Body of pancreas (tissue), 4 donors: Measurements from ENCODE around the gene PARP1. TPM values are rescaled to one million over a fixed set of nuclear protein-coding genes. Genes with fewer than 3 reads are reported as not detected.

Source experiments
- ATAC-seq: fragments of 150-250 bp; one replicate; pipeline ENCODE4 v1.9.1; 2016
- DNase-seq, 4 donors: peaks; one replicate each; pipeline ENCODE4 v3.0.0-alpha.2; 2019
- H3K27ac ChIP-seq, 4 donors: fragments of 200-600 bp; sonication (generic); 1 replicate in 3 of 4; 2 replicates in 1 of 4; pipeline versions ENCODE4 v1.5.1 to v1.6.1; 2016 to 2019; ENCODE audit warnings: mild to moderate bottlenecking in 1 of 4, mixed read lengths in 1 of 4, moderate library complexity in 1 of 4
- H3K27me3 ChIP-seq, 2 donors: fragments of 200-600 bp; sonication (generic); one replicate each; pipeline ENCODE4 v1.6.0; 2016; ENCODE audit warnings: mild to moderate bottlenecking in 1 of 2
- H3K36me3 ChIP-seq, 2 donors: fragments of 200-600 bp; sonication (generic); replicated peaks in 1 of 2; 2 replicates each; pipeline ENCODE4 v1.5.1; 2016; ENCODE audit warnings: low read depth in 2 of 2; ENCODE audit not compliant: insufficient read depth in 1 of 2
- H3K4me1 ChIP-seq: fragments of 200-600 bp; sonication (generic); one replicate; pipeline ENCODE4 v1.6.0; 2016
- H3K4me3 ChIP-seq, 2 donors: fragments of 200-600 bp; sonication (generic); 1 replicate in 1 of 2; 2 replicates in 1 of 2; pipeline ENCODE4 v1.5.1; 2016 to 2019
- H3K9me3 ChIP-seq, 3 donors: fragments of 200-600 bp; sonication (generic); 1 replicate in 2 of 3; 2 replicates in 1 of 3; pipeline ENCODE4 v1.5.1; 2016
- CTCF ChIP-seq, 7 experiments: fragments of 450-650 bp in 4 of 7; fragments of 200-600 bp in 3 of 7; sonication (generic) in 3 of 7; IDR thresholded peaks; one replicate each; pipeline ENCODE4 v1.5.1; 2016 to 2019; ENCODE audit warnings: antibody characterized with exemption in 7 of 7
- POLR2A ChIP-seq, 3 donors: fragments of 450-650 bp; IDR thresholded peaks; one replicate each; pipeline ENCODE4 v1.6.1; 2016; ENCODE audit warnings: antibody characterized with exemption in 3 of 3, mild to moderate bottlenecking in 2 of 3
- WGBS, 2 donors: methylation state at CpG; one replicate each; pipeline ENCODE4 v1.1.5; 2017; 5-methylcytosine and 5-hydroxymethylcytosine counted together
- intact Hi-C: fragments of 100-400 bp; cut with DNase I; formaldehyde crosslinking; loops from one replicate; pipeline ENCODE4 v1.15.1; 2023
- total RNA-seq, 2 donors: library from RNA; depleted of rRNA; stranded (reverse); fragments of >200 nt; gene quantifications; one replicate each; pipeline ENCODE4 v1.1.0, GENCODE V29; 2016

Gene PARP1
- total RNA-seq, 2 donors from 2014 or later, result 56.3 to 72.8 TPM

DNA sequence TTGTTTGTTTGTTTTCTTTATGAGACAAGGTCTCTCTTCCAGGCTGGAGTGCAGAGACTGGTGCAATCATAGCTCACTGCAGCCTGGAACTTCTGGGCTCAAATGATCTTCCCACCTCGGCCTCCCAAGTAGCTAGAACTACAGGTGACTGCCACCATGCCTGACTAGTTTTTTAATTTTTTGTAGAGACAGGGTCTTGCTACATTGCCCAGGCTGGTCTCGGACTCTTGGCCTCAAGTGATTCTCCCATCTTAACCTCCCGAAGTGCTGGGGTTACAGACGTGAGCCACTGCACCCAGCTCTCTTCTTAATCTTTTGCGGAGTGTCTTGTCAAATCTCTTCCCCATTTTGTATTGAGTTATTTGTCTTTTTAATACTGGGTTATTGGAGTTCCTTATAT lies 32.6 kb upstream of the PARP1 start:
- ATAC-seq (no peak), DNase-seq (no peak)
- no peaks in the 10 kb centered on the region for H3K4me1 ChIP-seq
- no peak overlapping the region for H3K4me3 ChIP-seq
- WGBS, 2 donors, result 69 to 82% methylated on average over 5 of the region's 5 CpGs
- H3K27ac ChIP-seq, result no peak overlapping the region
- intact Hi-C loops, result no loop called here
- H3K36me3 ChIP-seq, result no peaks in the 10 kb centered on the region
- TF ChIP-seq CTCF (IDR thresholded peaks at IDR 0.05) (no peak), POLR2A (IDR thresholded peaks at IDR 0.05) (no peak)
- no peaks in the 10 kb centered on the region for H3K27me3 ChIP-seq
- H3K9me3 ChIP-seq, result no peaks in the 10 kb centered on the region

- Histone ChIP-seq H3K4me3 (no peak overlapping the region), H3K36me3 (no peaks in the 10 kb centered on the region), H3K4me1 (no peaks in the 10 kb centered on the region), H3K9me3 (no peaks in the 10 kb centered on the region), H3K27ac (no peak overlapping the region), H3K27me3 (no peaks in the 10 kb centered on the region)
- no peak for DNase-seq
- intact Hi-C loops, result no loop called here
- 38 to 43% methylated on average over 2 of the region's 2 CpGs for WGBS, 2 donors
- TF ChIP-seq CTCF (IDR thresholded peaks at IDR 0.05) (peak in 4 of 7 experiments; percentile 14 to 31 (median 24)), POLR2A (IDR thresholded peaks at IDR 0.05) (no peak)
- ATAC-seq, result no peak
Measured at GRCh38 chr1:226438007-226438406, 30.1 kb upstream of the PARP1 start.

- no peak overlapping the region for H3K4me3 ChIP-seq
- TF ChIP-seq CTCF (IDR thresholded peaks at IDR 0.05) (no peak), POLR2A (IDR thresholded peaks at IDR 0.05) (no peak)
- ATAC-seq, result peak; percentile 42
- WGBS, 2 donors, result 15% methylated on average over 7 to 8 of the region's 8 CpGs
- H3K4me1 ChIP-seq, result no peaks in the 10 kb centered on the region
- intact Hi-C loops, result no loop called here
- H3K27ac ChIP-seq, result no peak overlapping the region
- no peaks in the 10 kb centered on the region for H3K36me3 ChIP-seq
- no peaks in the 10 kb centered on the region for H3K9me3 ChIP-seq
- DNase-seq, result peak; percentile 16 to 47 (median 20)
- no peaks in the 10 kb centered on the region for H3K27me3 ChIP-seq
Measured at GRCh38 chr1:226436855-226437491, 29.1 kb upstream of the PARP1 start.

DNA sequence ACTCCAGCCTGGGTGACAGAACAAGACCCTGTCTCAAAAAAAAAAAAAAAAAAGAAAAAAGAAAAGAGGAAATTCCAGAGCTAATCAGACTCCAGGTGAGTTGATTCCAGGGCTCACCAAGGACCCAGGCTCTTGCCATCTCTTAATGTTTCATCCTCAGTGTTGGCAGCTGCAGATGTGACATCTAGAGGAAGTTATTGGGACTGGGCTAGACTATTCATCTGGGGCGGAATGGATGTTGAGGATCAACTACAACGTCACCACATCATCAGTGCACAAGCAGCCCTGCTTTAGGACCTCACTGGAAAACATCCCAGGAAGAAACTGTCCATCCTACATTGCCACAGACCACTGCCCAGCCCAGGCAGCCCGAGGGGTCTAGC lies 28.6 kb upstream of the PARP1 start:
- no peak for ATAC-seq
- 64 to 78% methylated on average over 3 of the region's 3 CpGs for WGBS, 2 donors
- TF ChIP-seq POLR2A (IDR thresholded peaks at IDR 0.05) (no peak), CTCF (IDR thresholded peaks at IDR 0.05) (no peak)

DNA sequence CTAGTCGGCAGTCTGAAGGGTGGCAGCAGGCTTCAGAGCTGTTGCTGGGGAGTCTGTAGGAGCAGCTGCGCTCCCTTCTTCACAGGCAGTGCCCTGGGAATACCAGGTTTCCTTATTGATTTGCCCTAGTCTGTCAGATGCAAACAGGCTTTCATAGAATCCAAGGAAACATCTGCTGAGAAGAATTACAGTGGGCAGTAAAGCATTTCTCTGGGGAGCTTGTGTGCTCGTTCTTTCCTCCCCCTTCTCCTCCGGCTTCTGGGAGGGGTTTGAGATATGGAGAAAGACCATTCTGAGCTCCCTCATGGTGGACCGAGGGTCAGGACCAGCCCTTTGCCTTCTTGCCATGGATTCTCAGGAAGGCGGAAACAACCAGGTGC lies 25.4 kb upstream of the PARP1 start:
- DNase-seq (no peak), ATAC-seq (no peak)
- H3K9me3 ChIP-seq, result no peaks in the 10 kb centered on the region
- no peaks in the 10 kb centered on the region for H3K27me3 ChIP-seq
- WGBS, 2 donors, result 63 to 78% methylated on average over 6 of the region's 6 CpGs
- no peaks in the 10 kb centered on the region for H3K36me3 ChIP-seq
- no peak overlapping the region for H3K27ac ChIP-seq
- no peak overlapping the region for H3K4me3 ChIP-seq
- TF ChIP-seq POLR2A (IDR thresholded peaks at IDR 0.05), result no peak
- TF ChIP-seq CTCF (IDR thresholded peaks at IDR 0.05), result no peak
- intact Hi-C loops, result no loop called here
- no peaks in the 10 kb centered on the region for H3K4me1 ChIP-seq

More for the DNA sequence above, 28.6 kb upstream of the PARP1 start:
- Histone ChIP-seq H3K36me3 (no peaks in the 10 kb centered on the region), H3K27me3 (no peaks in the 10 kb centered on the region), H3K4me3 (no peak overlapping the region), H3K27ac (no peak overlapping the region), H3K4me1 (no peaks in the 10 kb centered on the region), H3K9me3 (no peaks in the 10 kb centered on the region)
- intact Hi-C loops, result no loop called here
- no peak for DNase-seq
